Ishikawa (cell line): ENCODE data around the gene DND1.

Experiments
- CEBPB ChIP-seq: IDR thresholded peaks from 2 replicates; pipeline ENCODE4 v1.6.1; 2012
- CREB1 ChIP-seq: IDR thresholded peaks from 2 replicates; pipeline ENCODE4 v1.6.1; 2012; ENCODE audit warnings: low read depth
- EP300 ChIP-seq: IDR thresholded peaks from 2 replicates; pipeline ENCODE4 v1.6.1; 2012; ENCODE audit warnings: borderline replicate concordance
- NFIC ChIP-seq: IDR thresholded peaks from 2 replicates; pipeline ENCODE4 v1.6.1; 2012
- RAD21 ChIP-seq: IDR thresholded peaks from 2 replicates; pipeline ENCODE4 v1.6.1; 2012; ENCODE audit warnings: low read depth
- TAF1 ChIP-seq: IDR thresholded peaks from 2 replicates; pipeline ENCODE4 v1.6.1; 2012; ENCODE audit warnings: low read depth, mild to moderate bottlenecking
- TCF12 ChIP-seq: IDR thresholded peaks from 2 replicates; pipeline ENCODE4 v1.6.1; 2012; ENCODE audit warnings: low read depth
- TEAD4 ChIP-seq: IDR thresholded peaks from 2 replicates; pipeline ENCODE4 v1.6.1; 2012
- YY1 ChIP-seq: IDR thresholded peaks from 2 replicates; pipeline ENCODE4 v1.6.1; 2012; ENCODE audit warnings: low read depth
- TF ChIP-seq, protein P1 (sequence below): IDR thresholded peaks from 2 replicates; pipeline ENCODE4 v1.6.1; 2012; ENCODE audit warnings: low read depth, mild to moderate bottlenecking

DNA sequence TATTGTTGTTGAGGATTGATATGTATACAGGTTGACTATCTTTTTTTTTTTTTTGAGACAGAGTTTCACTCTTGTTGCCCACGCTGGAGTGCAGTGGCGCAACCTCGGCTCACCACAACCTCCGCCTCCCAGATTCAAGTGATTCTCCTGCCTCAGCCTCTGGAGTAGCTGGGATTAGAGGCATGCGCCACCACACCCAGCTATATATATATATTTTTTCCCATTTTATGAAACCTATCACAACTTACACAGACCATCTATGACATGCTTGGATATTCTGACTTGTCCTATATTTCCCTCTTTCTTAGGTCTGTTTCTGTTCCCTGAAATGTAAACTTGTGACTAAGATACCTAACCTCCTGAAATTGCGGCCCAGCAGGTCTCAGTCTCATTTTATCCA is 45.4 kb downstream of the DND1 start:
- TF ChIP-seq EP300: no peak
- no peak for TF ChIP-seq YY1
- TF ChIP-seq CREB1: no peak
- TF ChIP-seq, protein P1, sequence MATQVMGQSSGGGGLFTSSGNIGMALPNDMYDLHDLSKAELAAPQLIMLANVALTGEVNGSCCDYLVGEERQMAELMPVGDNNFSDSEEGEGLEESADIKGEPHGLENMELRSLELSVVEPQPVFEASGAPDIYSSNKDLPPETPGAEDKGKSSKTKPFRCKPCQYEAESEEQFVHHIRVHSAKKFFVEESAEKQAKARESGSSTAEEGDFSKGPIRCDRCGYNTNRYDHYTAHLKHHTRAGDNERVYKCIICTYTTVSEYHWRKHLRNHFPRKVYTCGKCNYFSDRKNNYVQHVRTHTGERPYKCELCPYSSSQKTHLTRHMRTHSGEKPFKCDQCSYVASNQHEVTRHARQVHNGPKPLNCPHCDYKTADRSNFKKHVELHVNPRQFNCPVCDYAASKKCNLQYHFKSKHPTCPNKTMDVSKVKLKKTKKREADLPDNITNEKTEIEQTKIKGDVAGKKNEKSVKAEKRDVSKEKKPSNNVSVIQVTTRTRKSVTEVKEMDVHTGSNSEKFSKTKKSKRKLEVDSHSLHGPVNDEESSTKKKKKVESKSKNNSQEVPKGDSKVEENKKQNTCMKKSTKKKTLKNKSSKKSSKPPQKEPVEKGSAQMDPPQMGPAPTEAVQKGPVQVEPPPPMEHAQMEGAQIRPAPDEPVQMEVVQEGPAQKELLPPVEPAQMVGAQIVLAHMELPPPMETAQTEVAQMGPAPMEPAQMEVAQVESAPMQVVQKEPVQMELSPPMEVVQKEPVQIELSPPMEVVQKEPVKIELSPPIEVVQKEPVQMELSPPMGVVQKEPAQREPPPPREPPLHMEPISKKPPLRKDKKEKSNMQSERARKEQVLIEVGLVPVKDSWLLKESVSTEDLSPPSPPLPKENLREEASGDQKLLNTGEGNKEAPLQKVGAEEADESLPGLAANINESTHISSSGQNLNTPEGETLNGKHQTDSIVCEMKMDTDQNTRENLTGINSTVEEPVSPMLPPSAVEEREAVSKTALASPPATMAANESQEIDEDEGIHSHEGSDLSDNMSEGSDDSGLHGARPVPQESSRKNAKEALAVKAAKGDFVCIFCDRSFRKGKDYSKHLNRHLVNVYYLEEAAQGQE: no peak
- no peak for TF ChIP-seq TCF12
- no peak for TF ChIP-seq TAF1
- TF ChIP-seq TEAD4: no peak
- TF ChIP-seq NFIC: no peak
- no peak for TF ChIP-seq RAD21
- no peak for TF ChIP-seq CEBPB
